HTR-8/SVneo (cell line): ENCODE results near the gene BET1.
"Not testable (repeated sequence)": the region's sequence is repeated elsewhere in the genome, so short reads cannot be mapped to it uniquely, and the experiment has no call there.

ENCODE experiments used
- DNase-seq: peaks from one replicate; pipeline ENCODE4 v3.0.0; 2011; ENCODE audit warnings: low spot score, mixed read lengths; ENCODE audit not compliant: insufficient read length
- FAIRE-seq: peaks from 2 replicates; lab custom pipeline; 2011; peaks lifted over from hg19 to GRCh38; lab: Jason Lieb, UNC

The BET1 gene, protein sequence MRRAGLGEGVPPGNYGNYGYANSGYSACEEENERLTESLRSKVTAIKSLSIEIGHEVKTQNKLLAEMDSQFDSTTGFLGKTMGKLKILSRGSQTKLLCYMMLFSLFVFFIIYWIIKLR

DNA sequence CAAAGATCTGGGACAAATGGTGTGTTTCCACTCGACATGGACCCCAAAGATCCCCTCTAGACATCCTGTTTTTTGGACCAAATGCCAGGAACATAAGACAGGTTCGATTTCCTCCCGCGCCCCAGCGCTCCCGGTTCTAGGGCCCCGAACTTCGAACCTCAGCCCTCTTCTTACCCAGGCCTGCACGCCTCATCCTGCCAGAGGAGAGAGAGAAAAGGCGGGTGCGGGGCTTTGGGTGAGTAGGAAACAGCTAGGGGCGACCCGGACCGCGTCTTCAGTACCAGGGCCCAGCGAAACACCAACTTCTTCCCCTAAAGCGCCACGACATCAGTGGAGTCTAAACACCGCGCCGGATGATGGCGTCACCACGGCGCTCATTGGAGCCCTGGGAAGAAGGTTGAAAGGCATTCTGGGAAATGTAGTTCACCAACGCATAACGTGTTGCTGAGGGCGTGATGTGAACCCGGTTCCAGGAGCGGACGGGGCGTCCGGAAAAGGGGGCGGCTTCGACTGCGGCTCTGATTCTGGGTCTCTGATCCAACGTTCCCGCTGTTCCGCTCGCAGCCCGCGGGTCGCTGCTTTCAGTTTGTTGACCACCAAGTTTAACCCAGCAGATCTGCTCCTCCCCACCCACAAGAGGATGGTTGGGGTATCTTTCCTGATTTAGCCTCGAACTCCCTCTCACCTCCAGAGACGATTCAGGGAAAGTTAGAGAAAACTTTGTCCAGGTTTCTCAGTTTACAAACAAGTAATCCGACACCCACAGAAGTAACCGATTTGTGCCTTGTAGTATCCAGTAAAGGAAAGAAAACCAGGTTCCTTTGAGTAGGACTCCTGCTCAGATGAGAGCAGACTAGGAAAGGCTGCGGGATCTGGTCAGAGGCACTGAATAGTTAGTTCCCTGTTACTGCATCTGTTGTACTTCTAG is at the start of gene BET1:
Gene BET1, minus strand, starts transcription at position 332 of the 928 bp plus-strand sequence. Its CDS starts 139 bp downstream, at position 193.
- FAIRE-seq (peak; percentile 55), DNase-seq (peak; percentile 81)

DNA sequence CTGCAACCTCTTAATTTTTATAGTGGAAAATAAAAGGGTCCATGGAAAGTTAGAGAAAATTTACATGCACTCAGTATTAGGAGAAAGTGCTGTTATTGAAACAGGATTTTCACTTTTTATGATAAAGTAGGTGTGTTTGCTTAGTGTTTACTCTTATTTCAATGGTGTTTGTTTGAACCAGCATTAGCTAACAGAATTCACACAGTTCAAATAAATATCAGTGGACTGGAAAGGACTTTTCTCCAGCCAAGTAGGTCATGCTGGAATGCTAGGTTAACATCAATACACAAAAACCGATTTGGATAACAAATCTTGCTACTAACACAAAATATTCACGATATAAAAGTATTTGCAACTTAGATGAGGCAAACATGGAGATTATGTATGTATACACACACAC is 49.4 kb upstream of the BET1 start:
- DNase-seq (no peak), FAIRE-seq (no peak)

DNA sequence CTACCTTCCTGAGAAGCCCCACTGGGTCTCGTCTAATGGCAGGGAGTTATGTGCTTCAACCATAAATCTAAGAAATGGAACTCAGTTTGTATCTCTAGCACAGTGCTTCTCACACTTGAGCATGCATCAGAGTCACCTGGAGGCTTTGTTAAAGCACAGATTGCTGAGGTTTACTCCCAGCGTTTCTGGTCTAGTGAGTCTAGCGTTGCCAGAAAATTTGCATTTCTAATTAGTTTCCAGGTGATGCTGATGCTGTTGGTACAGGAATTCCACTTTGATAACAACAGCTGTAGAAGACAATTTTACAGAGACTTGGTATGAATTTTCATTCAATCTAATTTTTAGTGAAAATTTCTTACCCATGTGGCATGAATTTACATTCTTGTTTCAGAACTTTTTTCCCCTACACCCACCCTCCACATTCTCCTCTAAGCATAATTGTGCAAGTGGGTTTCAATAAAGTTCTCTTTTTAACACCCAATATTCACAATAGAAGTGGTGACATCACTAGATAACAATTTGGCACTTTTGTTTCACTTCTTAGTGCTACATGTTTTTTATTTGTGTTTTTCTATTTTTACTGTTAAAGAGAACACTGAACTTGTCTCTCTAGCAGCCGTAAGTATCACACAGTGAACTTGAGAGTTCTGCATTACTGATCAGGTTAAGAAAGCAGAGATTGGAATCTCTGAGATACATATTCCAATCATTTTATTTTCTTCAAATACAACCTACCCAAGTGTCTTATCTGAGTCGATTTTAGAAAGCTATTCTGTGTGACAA is 48.4 kb upstream of the BET1 start:
- DNase-seq = no peak
- no peak for FAIRE-seq

DNA sequence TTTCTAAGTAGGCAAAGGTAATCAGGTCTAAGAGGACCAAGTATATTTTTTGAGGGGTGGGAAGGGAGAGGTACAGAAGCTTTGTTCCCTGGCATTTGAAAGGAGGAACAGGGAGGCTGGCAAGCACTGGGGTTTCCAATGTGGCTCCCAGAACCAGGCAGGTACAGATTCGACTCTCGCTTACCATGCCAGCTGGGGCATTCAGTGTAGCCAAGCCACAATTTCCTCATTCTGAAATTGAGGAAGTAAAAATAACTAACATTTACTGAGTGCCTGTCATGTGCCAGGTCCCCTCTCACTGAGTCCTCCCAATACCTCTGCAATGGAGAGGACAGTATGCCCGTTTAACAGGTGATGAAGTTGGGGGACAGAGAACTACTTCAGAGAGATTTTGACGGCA is 45.9 kb upstream of the BET1 start:
- no peak for FAIRE-seq
- no peak for DNase-seq

- DNase-seq = no peak
Observed at GRCh38 chr7:94049615-94050014, 45.5 kb upstream of the BET1 start.

DNA sequence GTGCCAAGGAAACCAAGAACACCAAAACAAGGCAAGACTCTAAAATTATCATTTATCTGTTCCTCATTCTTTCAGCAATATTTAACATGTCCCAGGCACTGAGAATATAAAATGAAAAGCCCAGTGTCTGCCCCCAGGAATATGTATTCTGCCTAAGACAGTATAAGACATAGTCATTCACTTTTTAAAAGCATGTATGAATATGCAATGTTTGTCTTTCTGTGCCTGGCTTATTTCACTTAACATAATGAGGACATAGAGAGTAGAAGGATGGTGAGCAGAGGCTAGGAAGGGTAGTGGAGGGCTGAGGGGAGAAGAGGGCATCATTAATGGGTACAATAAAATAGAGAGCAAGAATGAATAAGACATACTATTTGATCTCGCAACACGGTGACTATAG is 44.6 kb upstream of the BET1 start:
- no peak for DNase-seq
- FAIRE-seq = no peak

More at GRCh38 chr7:94049615-94050014, 45.5 kb upstream of the BET1 start:
- no peak for FAIRE-seq

DNA sequence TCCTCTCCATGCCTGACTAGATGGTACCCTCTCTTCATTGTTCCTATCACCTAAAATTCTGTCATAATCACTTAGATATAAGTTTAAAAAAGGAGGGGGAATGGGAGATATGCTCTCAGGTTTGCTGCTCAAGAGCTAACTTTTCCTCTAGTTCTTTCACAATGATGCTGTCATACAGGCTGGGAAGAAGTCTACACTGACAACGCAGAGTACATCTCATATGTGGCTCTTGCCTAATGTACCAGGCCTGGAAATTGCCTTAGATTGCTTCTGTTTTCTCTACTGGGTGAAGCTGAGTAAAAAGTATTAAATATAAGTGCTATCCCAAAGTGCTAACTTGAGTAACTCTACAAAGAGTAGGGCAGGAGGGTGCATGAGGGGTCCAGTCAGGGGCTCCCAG is 43.8 kb upstream of the BET1 start:
- no peak for FAIRE-seq
- DNase-seq = no peak

DNA sequence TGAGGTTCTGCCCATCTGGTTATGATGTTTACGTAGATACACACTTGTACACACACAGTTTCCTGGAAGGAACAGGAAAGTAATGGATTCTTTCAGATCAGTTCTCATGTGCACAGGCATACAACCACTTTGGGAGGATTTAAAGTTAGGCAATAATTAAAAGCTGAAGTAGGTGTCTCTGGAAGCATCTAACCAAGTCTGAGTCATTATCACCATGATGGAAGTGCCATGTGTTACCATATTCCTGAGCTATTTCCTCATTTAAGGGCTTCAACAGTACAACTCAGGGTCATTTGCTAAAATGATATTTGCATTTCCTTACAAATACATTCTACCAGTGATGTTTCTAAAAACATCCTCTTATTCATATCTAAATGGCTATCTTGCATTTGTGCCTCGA is 41.4 kb upstream of the BET1 start:
- DNase-seq (no peak), FAIRE-seq (no peak)

DNA sequence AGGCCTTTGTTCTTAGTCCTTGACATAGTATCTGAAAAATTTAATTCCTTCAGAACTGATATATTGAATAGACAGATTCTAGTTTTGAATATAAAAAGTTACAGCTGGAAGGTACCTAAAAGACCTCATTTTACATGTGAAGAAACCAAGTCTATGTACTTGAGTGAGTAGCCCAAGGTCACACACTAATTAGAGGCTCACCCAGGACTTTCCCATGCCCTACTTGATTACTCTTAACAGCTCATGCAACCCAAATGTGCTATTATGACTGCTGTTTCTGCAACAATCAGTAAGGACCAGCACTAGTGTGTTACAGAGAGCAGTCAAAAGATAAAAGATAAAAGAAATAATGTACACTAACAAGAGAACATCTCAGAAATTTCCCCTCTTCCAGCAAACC is 40.7 kb upstream of the BET1 start:
- no peak for FAIRE-seq
- no peak for DNase-seq

- FAIRE-seq = no peak
- DNase-seq = no peak
Observed at GRCh38 chr7:94043299-94043698, 39.1 kb upstream of the BET1 start.

DNA sequence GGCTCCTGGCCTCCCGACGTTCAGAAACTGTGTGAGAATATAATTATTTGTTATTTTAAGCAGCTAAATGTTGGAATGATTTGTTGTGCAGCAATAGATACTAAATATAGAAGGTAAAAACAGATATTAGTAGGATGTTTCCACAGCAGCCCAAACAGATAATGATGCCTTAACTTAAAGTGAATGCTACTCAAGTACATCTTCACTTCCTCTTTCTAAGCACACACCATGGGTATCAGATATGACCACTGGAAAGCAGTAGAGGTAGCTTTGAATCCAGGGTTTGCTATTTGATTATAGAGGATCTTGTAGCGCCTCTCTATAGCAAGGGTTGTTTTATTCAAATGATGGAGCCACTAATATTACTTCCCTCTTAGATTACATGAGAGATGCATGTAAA is 38.2 kb upstream of the BET1 start:
- DNase-seq (no peak), FAIRE-seq (no peak)

DNA sequence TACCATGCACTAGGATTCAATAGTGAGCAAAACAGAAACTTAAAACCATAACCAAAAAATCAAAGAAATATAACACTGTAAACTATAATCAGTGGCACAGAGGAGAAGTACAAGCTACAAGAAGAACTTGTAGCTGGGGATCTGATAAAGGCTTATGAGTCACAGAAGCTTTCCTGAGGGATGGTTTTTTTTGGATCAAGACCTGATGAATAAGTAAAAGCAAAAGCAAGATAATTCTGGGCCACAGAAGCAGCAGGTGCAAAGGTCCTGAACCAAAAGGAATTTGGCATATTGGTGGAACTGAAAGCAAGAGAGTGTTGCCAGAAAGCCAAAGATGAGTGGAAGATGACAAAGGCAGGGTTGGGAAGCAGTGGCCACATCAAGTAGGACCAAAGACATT is 37.4 kb upstream of the BET1 start:
- FAIRE-seq = no peak
- DNase-seq = no peak

DNA sequence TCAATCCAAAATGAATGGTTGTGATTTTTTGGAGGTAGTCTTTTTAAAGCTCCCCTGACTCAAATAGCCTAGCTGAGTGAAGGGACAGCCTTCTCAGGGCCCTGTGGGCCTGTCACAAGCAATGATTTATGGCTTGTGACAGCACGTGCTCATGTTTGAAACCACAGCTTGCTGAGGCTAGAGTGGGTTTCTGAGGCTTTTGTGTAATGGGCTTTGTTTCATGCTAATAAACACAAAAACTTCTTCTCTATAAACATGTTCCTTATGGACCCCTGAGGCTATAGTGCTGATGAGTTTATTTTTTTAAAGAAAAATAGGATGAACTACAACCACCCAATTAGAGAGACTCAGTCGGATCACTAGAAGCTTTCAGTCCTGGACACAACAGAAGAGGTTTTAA is 36.1 kb upstream of the BET1 start:
- DNase-seq (no peak), FAIRE-seq (no peak)

DNA sequence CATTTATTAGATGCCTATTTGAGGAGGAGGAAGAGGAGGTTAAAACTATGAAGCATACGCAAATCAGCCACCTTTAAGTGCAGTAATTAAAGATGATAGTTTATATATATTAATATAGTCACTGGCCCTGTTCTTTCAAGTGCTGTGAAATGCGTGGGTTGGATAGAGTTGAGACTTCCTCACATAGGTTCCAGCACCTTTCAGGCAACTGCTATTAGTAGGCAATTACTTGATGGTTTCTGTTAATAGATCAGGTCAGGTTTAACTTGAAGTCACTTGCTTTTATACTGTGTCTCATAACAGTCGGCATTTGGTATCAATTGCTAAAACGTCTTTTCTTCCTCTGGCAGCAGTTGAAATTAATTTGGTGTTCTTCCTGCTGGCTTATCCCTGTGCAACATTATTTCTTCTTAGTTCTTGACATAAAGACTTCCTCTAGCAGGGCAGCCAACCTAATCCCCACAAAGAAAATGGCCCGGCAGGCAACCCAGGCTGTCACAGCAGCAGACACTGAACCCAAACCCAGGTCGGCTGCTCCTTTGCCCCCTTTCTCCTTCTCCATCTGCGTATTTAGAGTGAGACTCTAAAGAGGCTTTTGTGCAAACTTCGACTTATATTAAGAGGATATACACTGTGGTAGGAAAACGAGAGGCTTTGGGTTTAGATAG is 35.3 kb upstream of the BET1 start:
- DNase-seq = no peak
- no peak for FAIRE-seq

GRCh38 chr7:94031865-94032264 is 27.7 kb upstream of the BET1 start:
- no peak for FAIRE-seq
- DNase-seq = no peak

DNA sequence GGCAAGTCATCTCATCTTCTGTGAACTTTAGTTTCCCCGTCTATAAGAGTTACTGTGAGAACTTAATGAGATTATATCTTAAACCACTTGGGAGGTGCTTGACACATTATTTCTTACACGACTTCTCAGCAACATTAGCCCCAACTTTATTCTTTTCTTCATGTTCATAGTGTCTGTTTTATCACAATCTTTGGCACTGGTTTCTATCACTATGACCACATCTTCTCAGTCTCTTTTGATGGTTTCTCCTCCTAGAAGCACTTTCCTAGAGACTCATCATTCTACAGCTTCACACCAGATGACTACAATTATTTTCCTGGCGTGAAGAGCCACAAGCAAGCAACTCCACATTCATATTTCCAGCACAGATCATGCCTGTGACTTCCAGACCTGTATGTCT is 26.5 kb upstream of the BET1 start:
- DNase-seq (no peak), FAIRE-seq (no peak)

GRCh38 chr7:94029976-94030375 is 25.8 kb upstream of the BET1 start:
- no peak for FAIRE-seq

GRCh38 chr7:94028768-94029167 is 24.6 kb upstream of the BET1 start:
- no peak for FAIRE-seq

More at GRCh38 chr7:94029976-94030375, 25.8 kb upstream of the BET1 start:
- no peak for DNase-seq

GRCh38 chr7:94026619-94027018 is 22.5 kb upstream of the BET1 start:
- not testable (repeated sequence) for DNase-seq, FAIRE-seq

More at GRCh38 chr7:94028768-94029167, 24.6 kb upstream of the BET1 start:
- DNase-seq = no peak

GRCh38 chr7:94022550-94022949 is 18.4 kb upstream of the BET1 start:
- FAIRE-seq (no peak), DNase-seq (no peak)
